Ascending aorta (tissue), 2 donors: ENCODE data around the gene PABPC5. TPM values are rescaled to one million over a fixed set of nuclear protein-coding genes. Genes with fewer than 3 reads are reported as not detected.

Experiments
- DNase-seq, 2 donors: peaks; one replicate each; pipeline ENCODE4 v3.0.0-alpha.2; 2019; ENCODE audit warnings: low spot score in 2 of 2
- H3K27ac ChIP-seq, 2 donors: fragments of 200-600 bp; sonication (generic); one replicate each; pipeline ENCODE4 v1.5.1; 2016 to 2017; ENCODE audit warnings: mild to moderate bottlenecking in 1 of 2
- H3K27me3 ChIP-seq: fragments of 200-600 bp; sonication (generic); one replicate; pipeline ENCODE4 v1.5.1; 2017
- H3K36me3 ChIP-seq, 2 donors: fragments of 200-600 bp; sonication (generic); one replicate each; pipeline ENCODE4 v1.5.1; 2016
- H3K4me1 ChIP-seq, 2 donors: fragments of 200-600 bp; sonication (generic); one replicate each; pipeline ENCODE4 v1.5.1; 2016 to 2017; ENCODE audit warnings: mild to moderate bottlenecking in 1 of 2
- H3K4me3 ChIP-seq, 2 donors: fragments of 200-600 bp; sonication (generic); one replicate each; pipeline ENCODE4 v1.5.1; 2016 to 2017; ENCODE audit warnings: mild to moderate bottlenecking in 1 of 2
- H3K9me3 ChIP-seq, 2 donors: fragments of 200-600 bp; sonication (generic); one replicate each; pipeline ENCODE4 v1.5.1; 2016
- CTCF ChIP-seq, 3 experiments: fragments of 200-600 bp in 2 of 3; fragments of 450-650 bp in 1 of 3; sonication (generic) in 2 of 3; IDR thresholded peaks; one replicate each; pipeline ENCODE4 v1.5.1; 2016 to 2019; ENCODE audit warnings: antibody characterized with exemption in 3 of 3, mild to moderate bottlenecking in 1 of 3, moderate library complexity in 1 of 3
- intact Hi-C: fragments of 100-400 bp; cut with DNase I; formaldehyde crosslinking; loops from one replicate; pipeline ENCODE4 v1.15.1; 2023
- total RNA-seq: library from RNA; depleted of rRNA; stranded (reverse); fragments of >200 nt; gene quantifications from one replicate; pipeline ENCODE4 v1.1.0, GENCODE V29; 2016

The PABPC5 gene
- 0.75 TPM for total RNA-seq

GRCh38 chrX:91434351-91435168, at the start of gene PABPC5:
Gene PABPC5 (plus strand): TSS chrX:91434839. CDS start chrX:91435578, 739 bp downstream.
- Histone ChIP-seq H3K27me3 (no peaks in the 10 kb centered on the region), H3K4me1 (no peaks in the 10 kb centered on the region), H3K36me3 (no peaks in the 10 kb centered on the region), H3K4me3 (peak within 1 kb of the TSS; percentile 57 to 61), H3K9me3 (no peaks in the 10 kb centered on the region), H3K27ac (peak within 1 kb of the TSS; percentile 74)
- intact Hi-C loops: no loop called here
- no peak for TF ChIP-seq CTCF (IDR thresholded peaks at IDR 0.05)
- peak; percentile 14 to 87 for DNase-seq

DNA sequence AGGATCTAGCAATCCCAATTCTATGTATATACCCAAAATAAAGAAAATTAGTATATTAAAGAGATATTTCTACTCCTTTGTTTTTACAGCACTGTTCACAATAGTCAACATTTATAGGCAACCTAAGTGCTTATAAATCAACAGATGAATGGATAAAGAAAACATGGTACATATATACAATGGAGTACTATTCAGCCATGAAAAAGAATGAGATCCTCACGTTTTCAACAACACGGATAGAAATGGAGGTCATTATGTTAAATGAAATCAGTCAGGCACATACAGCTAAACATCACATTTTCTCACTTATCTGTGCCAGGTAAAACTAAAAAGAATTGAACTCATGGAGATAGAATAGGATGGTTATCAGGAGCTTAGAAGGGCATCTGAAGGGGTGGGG, 45.6 kb upstream of the PABPC5 start:
- intact Hi-C loops: no loop called here
- H3K27me3 ChIP-seq: no peaks in the 10 kb centered on the region
- no peak for DNase-seq
- TF ChIP-seq CTCF (IDR thresholded peaks at IDR 0.05): no peak
- H3K9me3 ChIP-seq: no peaks in the 10 kb centered on the region
- no peaks in the 10 kb centered on the region for H3K4me1 ChIP-seq
- H3K36me3 ChIP-seq: no peaks in the 10 kb centered on the region
- H3K4me3 ChIP-seq: no peak overlapping the region
- H3K27ac ChIP-seq: no peak overlapping the region

DNA sequence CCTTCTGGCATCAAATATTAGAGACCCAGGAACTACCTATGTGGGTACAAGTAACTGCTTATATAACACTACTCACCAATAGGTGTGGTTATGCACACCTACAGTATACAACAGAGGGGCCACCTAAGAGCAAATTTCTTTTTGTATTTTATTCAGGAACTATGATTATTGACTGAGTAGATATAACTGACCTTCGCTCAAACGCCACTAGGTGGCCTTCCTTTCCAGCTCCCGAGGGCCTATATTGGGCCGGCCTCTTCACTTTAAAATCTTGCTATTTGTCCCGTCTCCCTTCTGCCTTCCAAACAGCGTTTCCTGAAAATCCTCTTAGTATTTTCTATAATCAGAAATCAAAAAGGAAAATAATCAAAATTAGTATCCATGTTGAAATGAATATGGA, 19.9 kb upstream of the PABPC5 start:
- TF ChIP-seq CTCF (IDR thresholded peaks at IDR 0.05): peak in 2 of 3 experiments; percentile 19 to 48
- H3K4me1 ChIP-seq: no peaks in the 10 kb centered on the region
- no peaks in the 10 kb centered on the region for H3K27me3 ChIP-seq
- intact Hi-C loops: no loop called here
- H3K27ac ChIP-seq: no peak overlapping the region
- no peak for DNase-seq
- H3K36me3 ChIP-seq: no peaks in the 10 kb centered on the region
- no peak overlapping the region for H3K4me3 ChIP-seq
- H3K9me3 ChIP-seq: no peaks in the 10 kb centered on the region

- no peak for TF ChIP-seq CTCF (IDR thresholded peaks at IDR 0.05)
- H3K27ac ChIP-seq: peak overlapping the region; percentile 74
- H3K27me3 ChIP-seq: no peaks in the 10 kb centered on the region
- H3K36me3 ChIP-seq: no peaks in the 10 kb centered on the region
- peak overlapping the region; percentile 57 to 61 for H3K4me3 ChIP-seq
- DNase-seq: no peak
- no peaks in the 10 kb centered on the region for H3K4me1 ChIP-seq
- intact Hi-C loops: no loop called here
- H3K9me3 ChIP-seq: no peaks in the 10 kb centered on the region
Measured at GRCh38 chrX:91435395-91435794, 756 bp downstream of the PABPC5 start.
